ENCODE measurements around the gene RAB41. TPM values are rescaled to one million over a fixed set of nuclear protein-coding genes. Genes with fewer than 3 reads are reported as not detected.
"Not testable (repeated sequence)": the region's sequence is repeated elsewhere in the genome, so short reads cannot be mapped to it uniquely, and the experiment has no call there.

The RAB41 gene
- total and polyA plus RNA-seq, 2 donors (not counting 1 experiment from before 2014, with no cell fraction given), result not detected

GRCh38 chrX:70264784-70265183, 17.2 kb upstream of the RAB41 start:
- H2AFZ ChIP-seq (ENCODE audit: low read length), result no peak overlapping the region
- H3K27me3 ChIP-seq (ENCODE audit: control insufficient read depth, insufficient read depth, low read length), result no peaks in the 10 kb centered on the region
- no peaks in the 10 kb centered on the region for H3K4me1 ChIP-seq (ENCODE audit: control insufficient read depth, extremely low read depth, insufficient read depth, low read length)
- H3K4me3 ChIP-seq (replicated peaks in 1 of 4; ENCODE audit: control extremely low read depth in 1 of 4, insufficient read depth in 1 of 4, low read depth in 3 of 4, low read length in 4 of 4), result no peak overlapping the region
- H3K36me3 ChIP-seq (ENCODE audit: control insufficient read depth, insufficient read depth, low read length), result no peaks in the 10 kb centered on the region
- peak in 1 of 2 donors; percentile 2 for DNase-seq (ENCODE audit: low read depth in 2 of 2)
- TF ChIP-seq EZH2 (IDR thresholded peaks at IDR 0.05; ENCODE audit: low read length, missing control alignments) (no peak), CTCF (conservative IDR thresholded peaks at IDR 0.05 in 1 of 2, IDR thresholded peaks at IDR 0.05 in 1 of 2; ENCODE audit: low read depth in 1 of 2, low read length in 2 of 2) (no peak)
- H3K79me2 ChIP-seq (ENCODE audit: control insufficient read depth, insufficient read depth, low read length), result no peaks in the 10 kb centered on the region
- no peak overlapping the region for H3K9ac ChIP-seq (ENCODE audit: insufficient read depth, low read length)
- H3K9me3 ChIP-seq (ENCODE audit: control insufficient read depth, insufficient read depth, low read depth, low read length), result no peaks in the 10 kb centered on the region
- no peak overlapping the region for H3K4me2 ChIP-seq (ENCODE audit: extremely low read depth, insufficient read depth, low read length)
- no peaks in the 10 kb centered on the region for H4K20me1 ChIP-seq (ENCODE audit: control insufficient read depth, extremely low read depth, insufficient read depth, low read length)
- H3K27ac ChIP-seq (ENCODE audit: insufficient read depth, low read length), result no peak overlapping the region

GRCh38 chrX:70268034-70268433, 13.9 kb upstream of the RAB41 start, which contains the start of gene ARR3:
Gene ARR3 (plus strand): TSS chrX:70268334. CDS start chrX:70269386, 1,052 bp downstream.
- no peak within 1 kb of the TSS for H3K4me2 ChIP-seq (ENCODE audit: extremely low read depth, insufficient read depth, low read length)
- H3K27me3 ChIP-seq (ENCODE audit: control insufficient read depth, insufficient read depth, low read length), result no peaks in the 10 kb centered on the region
- no peaks in the 10 kb centered on the region for H3K79me2 ChIP-seq (ENCODE audit: control insufficient read depth, insufficient read depth, low read length)
- TF ChIP-seq EZH2 (IDR thresholded peaks at IDR 0.05; ENCODE audit: low read length, missing control alignments) (no peak), CTCF (conservative IDR thresholded peaks at IDR 0.05 in 1 of 2, IDR thresholded peaks at IDR 0.05 in 1 of 2; ENCODE audit: low read depth in 1 of 2, low read length in 2 of 2) (no peak)
- H3K4me1 ChIP-seq (ENCODE audit: control insufficient read depth, extremely low read depth, insufficient read depth, low read length), result no peaks in the 10 kb centered on the region
- H3K9ac ChIP-seq (ENCODE audit: insufficient read depth, low read length), result no peak within 1 kb of the TSS
- no peak within 1 kb of the TSS for H3K4me3 ChIP-seq (replicated peaks in 1 of 4; ENCODE audit: control extremely low read depth in 1 of 4, insufficient read depth in 1 of 4, low read depth in 3 of 4, low read length in 4 of 4)
- no peak for DNase-seq (ENCODE audit: low read depth in 2 of 2)
- H3K36me3 ChIP-seq (ENCODE audit: control insufficient read depth, insufficient read depth, low read length), result no peaks in the 10 kb centered on the region
- H3K27ac ChIP-seq (ENCODE audit: insufficient read depth, low read length), result no peak within 1 kb of the TSS
- H3K9me3 ChIP-seq (ENCODE audit: control insufficient read depth, insufficient read depth, low read depth, low read length), result no peaks in the 10 kb centered on the region
- no peak within 1 kb of the TSS for H2AFZ ChIP-seq (ENCODE audit: low read length)
- H4K20me1 ChIP-seq (ENCODE audit: control insufficient read depth, extremely low read depth, insufficient read depth, low read length), result no peaks in the 10 kb centered on the region

GRCh38 chrX:70274029-70274428, 7.9 kb upstream of the RAB41 start:
- H3K9me3 ChIP-seq (ENCODE audit: control insufficient read depth, insufficient read depth, low read depth, low read length); H3K4me3 ChIP-seq (replicated peaks in 1 of 4; ENCODE audit: control extremely low read depth in 1 of 4, insufficient read depth in 1 of 4, low read depth in 3 of 4, low read length in 4 of 4); H3K36me3 ChIP-seq (ENCODE audit: control insufficient read depth, insufficient read depth, low read length); H3K4me1 ChIP-seq (ENCODE audit: control insufficient read depth, extremely low read depth, insufficient read depth, low read length); H3K4me2 ChIP-seq (ENCODE audit: extremely low read depth, insufficient read depth, low read length); H3K9ac ChIP-seq (ENCODE audit: insufficient read depth, low read length); H3K79me2 ChIP-seq (ENCODE audit: control insufficient read depth, insufficient read depth, low read length); H3K27me3 ChIP-seq (ENCODE audit: control insufficient read depth, insufficient read depth, low read length); H3K27ac ChIP-seq (ENCODE audit: insufficient read depth, low read length); H2AFZ ChIP-seq (ENCODE audit: low read length); H4K20me1 ChIP-seq (ENCODE audit: control insufficient read depth, extremely low read depth, insufficient read depth, low read length); DNase-seq (ENCODE audit: low read depth in 2 of 2): not testable (repeated sequence)

Measured in fibroblast of lung (primary cell).